ENCODE data around the gene PTGIR.

PTGIR gene, protein sequence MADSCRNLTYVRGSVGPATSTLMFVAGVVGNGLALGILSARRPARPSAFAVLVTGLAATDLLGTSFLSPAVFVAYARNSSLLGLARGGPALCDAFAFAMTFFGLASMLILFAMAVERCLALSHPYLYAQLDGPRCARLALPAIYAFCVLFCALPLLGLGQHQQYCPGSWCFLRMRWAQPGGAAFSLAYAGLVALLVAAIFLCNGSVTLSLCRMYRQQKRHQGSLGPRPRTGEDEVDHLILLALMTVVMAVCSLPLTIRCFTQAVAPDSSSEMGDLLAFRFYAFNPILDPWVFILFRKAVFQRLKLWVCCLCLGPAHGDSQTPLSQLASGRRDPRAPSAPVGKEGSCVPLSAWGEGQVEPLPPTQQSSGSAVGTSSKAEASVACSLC

DNA sequence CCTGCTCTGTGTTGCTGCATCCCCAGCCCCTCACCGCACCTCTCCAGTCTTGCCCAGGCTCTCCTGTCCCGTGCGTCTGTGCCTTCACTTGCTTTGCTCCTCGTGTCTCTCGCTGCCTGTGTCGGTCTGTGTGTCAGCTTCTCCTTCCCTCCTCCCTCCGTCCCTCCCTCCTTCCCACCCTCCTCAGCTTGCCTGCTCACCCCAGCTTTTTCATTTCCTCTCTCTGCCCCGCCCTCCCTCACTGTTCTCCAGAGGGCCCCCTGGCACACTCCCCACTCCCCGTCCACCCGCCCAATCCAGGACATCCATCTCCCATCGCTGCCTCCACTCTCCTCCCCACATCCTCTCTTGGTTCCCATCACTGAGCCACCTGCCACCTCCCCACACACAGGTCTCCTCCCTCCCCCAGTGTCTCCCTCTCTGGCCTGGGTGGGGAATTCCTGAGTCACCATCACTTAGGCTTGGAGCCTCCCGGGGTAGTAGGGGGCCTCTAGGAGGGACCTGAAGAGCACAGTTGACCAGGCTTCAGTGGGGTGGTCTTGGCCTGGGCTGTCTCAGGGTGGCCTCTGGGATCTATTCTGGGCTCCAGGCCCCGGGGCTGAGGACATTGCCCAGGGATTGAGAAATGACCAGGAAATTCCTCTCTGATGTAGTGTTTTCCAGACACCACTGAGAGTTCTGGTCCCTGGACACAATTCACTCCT, at the start of gene PTGIR:
TSS of gene PTGIR (minus strand) at position 132 of the 704 bp plus-strand sequence. CDS start 864 bp downstream, outside the sequence.
- DNase-seq (ENCODE audit: low read depth) = no peak

GRCh38 chr19:46670813-46671212, 45.9 kb upstream of the PTGIR start:
- no peak for DNase-seq (ENCODE audit: low read depth)

DNA sequence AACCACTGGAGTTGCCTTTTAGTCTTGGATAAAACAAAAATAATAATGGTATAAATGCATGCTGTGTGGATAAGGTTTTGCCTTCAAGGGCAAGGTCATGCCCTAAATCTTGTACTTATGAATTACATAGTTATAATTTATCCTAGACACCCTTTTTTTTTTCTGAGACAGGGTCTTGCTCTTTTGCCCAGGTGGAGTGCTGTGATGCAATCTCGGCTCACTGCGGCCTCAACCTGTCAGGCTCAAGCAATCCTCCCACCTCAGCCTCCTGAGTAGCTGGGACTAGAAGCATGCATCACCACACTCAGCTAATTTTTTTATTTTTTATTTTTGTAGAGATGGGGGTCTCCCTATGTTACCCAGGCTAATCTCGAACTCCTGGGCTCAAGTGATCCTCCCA, 43.8 kb upstream of the PTGIR start:
- no peak for DNase-seq (ENCODE audit: low read depth)

DNA sequence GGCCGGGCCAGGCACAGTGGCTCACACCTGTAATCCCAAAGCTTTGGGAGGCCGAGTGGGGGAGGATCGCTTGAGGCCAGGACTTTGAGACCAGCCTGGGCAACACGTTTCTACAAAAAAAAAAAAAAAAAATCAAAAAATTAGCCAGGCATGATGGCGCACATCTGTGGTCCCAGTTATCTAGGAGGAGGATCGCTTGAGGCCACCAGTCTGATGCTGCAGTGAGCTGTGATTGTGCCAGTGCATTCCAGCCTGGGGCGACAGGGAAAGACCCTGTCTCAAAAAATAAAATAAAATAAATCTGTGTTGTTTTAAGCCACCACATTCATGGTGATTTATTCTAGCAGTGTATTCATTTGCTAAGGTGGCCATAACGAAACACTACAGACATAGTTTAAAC, 40.2 kb upstream of the PTGIR start:
- no peak for DNase-seq (ENCODE audit: low read depth)

GRCh38 chr19:46661735-46662592, 37.1 kb upstream of the PTGIR start:
- peak; percentile 56 for DNase-seq (ENCODE audit: low read depth)

DNA sequence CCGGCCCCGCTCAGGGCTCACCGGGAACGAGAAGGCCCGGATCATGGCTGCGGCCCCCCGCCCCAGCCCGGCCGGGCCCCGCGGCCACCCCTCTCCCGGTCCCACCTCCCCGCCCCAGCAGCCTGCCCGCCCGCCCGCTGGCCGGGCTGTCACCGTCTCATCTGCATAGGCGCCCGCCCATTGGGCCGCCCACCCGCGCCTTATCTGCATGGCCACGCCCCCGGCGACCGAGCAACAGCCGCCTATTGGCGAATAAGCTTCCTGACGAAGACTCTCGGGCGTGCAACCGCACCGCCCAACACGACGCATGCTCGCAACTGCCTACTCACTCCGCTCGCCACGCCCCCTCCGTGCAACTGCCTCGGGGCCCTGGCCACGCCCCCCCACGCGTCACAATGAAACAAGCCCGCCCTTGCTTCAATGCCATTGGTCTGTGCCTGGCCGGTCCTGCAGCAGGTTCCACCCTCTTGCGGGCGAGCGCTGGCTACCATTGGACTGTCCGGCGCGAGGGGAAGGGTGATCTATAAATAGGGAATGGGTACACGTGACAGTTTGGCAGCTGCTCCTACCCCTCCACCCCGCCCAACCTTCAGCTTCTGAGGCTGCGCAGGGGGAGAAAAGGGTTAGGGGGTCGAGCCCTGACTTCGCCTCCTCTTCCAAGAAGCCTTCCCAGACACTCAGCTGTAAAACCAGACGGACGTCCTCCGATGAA, 36.3 kb upstream of the PTGIR start, which contains the start of gene DACT3:
TSS of gene DACT3 (minus strand) at position 163 of the 712 bp plus-strand sequence. CDS start at position 45, 118 bp downstream.
- peak; percentile 100 for DNase-seq (ENCODE audit: low read depth)

- DNase-seq (ENCODE audit: low read depth) = no peak
These were observed 35.7 kb upstream of the PTGIR start for GRCh38 chr19:46660551-46661019.

GRCh38 chr19:46660008-46660517, 35.2 kb upstream of the PTGIR start:
- DNase-seq (ENCODE audit: low read depth) = no peak

DNA sequence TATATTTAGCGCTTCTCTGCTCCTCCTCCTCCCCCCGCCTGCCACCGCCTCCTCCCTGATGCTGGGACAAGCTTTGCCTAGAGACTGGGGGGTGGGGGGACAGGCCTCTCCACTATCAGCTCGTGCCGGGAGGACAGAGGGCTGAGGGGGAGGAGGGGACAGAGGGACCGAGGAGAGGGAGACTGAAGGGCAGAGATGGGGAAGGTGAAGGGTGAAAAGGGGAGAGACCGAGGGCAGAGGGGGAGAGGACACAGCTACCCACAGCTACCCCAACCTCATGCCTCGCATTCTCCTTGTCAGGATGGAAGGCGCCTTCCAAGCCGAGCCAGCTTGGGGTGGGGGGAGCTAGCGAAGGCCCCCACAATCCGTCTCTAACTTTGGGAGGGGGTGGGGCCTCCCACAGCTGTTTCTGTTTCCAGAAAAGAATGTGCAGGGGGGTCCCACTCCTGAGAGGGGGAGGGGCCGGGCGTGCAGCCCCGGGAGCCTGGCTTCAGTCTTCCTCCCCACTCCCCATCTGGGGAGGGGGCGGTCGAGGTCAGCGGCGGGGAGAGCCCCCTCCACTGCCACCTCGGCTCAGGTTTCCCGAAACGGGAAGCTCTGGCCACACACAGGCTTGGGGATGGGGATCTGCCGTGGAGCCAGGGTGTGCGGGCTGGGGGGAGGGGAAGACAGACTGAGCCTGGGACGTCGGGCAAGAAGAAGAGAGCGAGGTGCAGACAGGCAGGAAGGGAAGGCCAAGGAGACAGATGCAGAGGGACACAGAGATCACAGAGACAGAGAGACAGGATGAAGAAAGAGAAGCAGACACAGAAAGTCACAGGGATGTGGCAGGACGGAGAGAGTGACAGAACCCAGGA, 34.5 kb upstream of the PTGIR start:
- no peak for DNase-seq (ENCODE audit: low read depth)

DNA sequence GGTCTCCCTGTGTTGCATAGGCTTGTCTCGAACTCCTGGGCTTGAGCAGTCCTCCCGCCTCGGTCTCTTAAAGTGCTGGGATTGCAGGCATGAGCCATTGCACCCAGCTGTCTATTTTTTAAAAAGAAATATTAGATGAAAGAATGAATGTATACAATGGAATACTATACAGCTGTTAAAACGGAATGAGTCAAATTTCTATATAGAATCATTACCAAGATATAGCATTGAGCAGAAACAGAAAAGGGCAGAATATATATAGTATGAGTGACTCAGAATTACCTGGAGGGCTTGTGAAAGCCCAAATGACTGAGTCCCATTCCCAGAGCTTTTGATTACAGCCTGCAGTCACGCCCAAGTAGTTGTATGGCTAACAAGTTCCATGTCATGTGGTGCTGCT, 31.7 kb upstream of the PTGIR start:
- no peak for DNase-seq (ENCODE audit: low read depth)

DNA sequence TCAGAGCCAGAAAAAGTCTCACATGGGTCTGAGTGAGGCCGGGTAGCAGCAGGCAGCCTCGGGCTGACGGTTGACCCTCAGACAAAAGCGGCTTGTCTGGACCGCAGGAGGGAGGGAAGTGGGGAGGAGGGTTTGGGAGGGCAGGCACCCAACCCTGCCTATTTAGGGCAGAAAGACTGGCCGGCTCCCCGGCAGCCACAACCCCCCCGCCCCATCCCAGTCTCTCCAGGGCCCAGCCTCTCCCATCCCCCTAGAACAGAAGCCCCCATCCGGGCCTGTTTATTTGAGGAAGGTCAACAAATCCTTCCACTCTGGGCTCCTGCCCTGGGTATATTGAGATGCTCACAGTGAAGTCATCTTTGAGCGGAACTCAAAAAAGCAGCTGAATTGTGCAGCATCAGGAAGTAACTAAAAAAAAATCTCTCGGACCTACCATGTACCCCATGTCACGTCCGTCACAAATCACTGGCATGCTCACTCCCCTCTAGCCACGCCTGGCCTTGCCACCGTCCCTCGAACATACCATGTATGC, 29.8 kb upstream of the PTGIR start:
- no peak for DNase-seq (ENCODE audit: low read depth)

GRCh38 chr19:46650445-46650844, 25.6 kb upstream of the PTGIR start:
- DNase-seq (ENCODE audit: low read depth) = no peak

GRCh38 chr19:46648961-46649960, 24.4 kb upstream of the PTGIR start:
- no peak for DNase-seq (ENCODE audit: low read depth)

- DNase-seq (ENCODE audit: low read depth) = no peak
These were observed 23.4 kb upstream of the PTGIR start for GRCh38 chr19:46648060-46648960.

DNA sequence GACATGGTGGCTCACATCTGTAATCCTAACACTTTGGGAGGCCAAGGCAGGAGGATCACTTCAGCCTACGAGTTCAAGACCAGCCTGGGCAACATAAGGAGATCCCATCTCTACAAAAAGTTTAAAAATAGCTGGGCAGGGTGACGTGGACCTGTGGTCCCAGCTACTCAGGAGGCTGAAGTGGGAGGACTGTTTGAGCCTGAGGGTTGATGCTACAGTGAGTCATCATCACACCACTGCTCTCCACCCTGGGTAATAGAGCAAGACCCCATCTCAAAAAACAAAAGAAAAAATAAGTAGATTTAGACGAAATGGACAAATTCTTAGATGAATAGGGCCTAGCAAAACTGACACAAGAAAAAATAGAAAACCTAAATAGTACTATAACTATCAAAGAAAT, 21.5 kb upstream of the PTGIR start:
- DNase-seq (ENCODE audit: low read depth) = no peak

DNA sequence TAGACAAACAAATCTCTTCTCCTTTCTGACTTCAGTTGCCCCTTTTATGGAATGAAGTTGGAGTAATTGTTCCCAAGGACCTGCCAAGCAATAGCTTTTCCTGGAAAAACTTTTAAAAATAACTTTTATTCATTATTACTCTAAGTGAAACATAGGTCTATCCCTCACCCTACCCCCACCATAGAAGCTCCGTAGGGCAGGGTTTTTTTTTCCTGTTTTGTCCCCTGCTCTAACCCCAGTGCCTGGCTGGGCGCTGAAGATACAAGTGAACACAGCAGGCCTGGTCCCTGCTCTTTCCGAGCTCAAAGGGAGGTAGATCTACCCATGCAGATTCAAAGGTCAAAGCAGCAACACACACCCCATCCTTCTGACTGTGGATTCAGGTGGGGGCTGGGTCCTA, 19.8 kb upstream of the PTGIR start:
- no peak for DNase-seq (ENCODE audit: low read depth)

DNA sequence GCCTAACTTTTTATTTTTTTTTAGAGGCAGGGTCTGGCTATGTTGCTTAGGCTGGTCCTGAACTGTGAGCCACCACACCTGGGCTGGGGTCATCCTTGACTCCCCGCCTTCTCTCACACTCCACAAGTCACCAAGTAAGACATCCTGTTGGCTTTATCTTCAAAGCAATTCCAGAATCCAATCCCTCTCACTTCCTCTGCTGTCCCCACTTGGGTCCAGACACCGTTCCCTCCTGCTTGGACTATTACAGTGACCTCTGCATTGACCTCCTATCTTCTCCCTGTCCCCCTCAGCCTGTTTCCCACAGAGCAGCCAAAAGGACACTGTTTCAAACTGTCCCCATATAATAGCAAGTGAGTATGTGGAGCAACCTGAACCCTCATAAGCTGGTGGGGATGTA, 15.8 kb upstream of the PTGIR start:
- no peak for DNase-seq (ENCODE audit: low read depth)
